CD4-positive, alpha-beta T cell (primary cell): ENCODE measurements around the gene MTX1. TPM values are rescaled to one million over a fixed set of nuclear protein-coding genes. Genes with fewer than 3 reads are reported as not detected.

Source experiments
- ATAC-seq: fragments of 200-7000 bp; cut with Tn5 transposase; one replicate; pipeline ENCODE4 v1.10.0; 2022; ENCODE audit warnings: mild to moderate bottlenecking; ENCODE audit not compliant: poor library complexity
- CTCF ChIA-PET: fragments of 350-600 bp; sonication (Branson Sonifier 250); formaldehyde crosslinking; loops from one replicate; lab custom pipeline; 2021; ENCODE audit warnings: antibody characterized with exemption, inconsistent platforms; lab: Charles Lee
- POLR2A ChIA-PET: fragments of 350-600 bp; sonication (Branson Sonifier 250); formaldehyde crosslinking; loops from one replicate; lab custom pipeline; 2021; ENCODE audit warnings: antibody characterized with exemption, inconsistent platforms; lab: Charles Lee
- DNase-seq, 14 experiments: peaks; one replicate each; pipeline ENCODE4 v3.0.0-alpha.2; 2013 to 2020; ENCODE audit warnings: mixed read lengths in 2 of 14
- H3K27ac ChIP-seq, 2 donors: one replicate each; pipeline versions ENCODE4 v1.5.1 to v1.7.0; 2013; ENCODE audit warnings: low read length in 2 of 2, low read depth in 1 of 2, mild to moderate bottlenecking in 1 of 2
- H3K27me3 ChIP-seq, 2 experiments: 1 replicate in 1 of 2; 2 replicates in 1 of 2; pipeline versions ENCODE4 v1.6.1 to v1.7.0; 2013; ENCODE audit warnings: low read length in 2 of 2, control low read depth in 1 of 2, mild to moderate bottlenecking in 1 of 2, moderate library complexity in 1 of 2; ENCODE audit not compliant: insufficient read depth in 2 of 2, control insufficient read depth in 1 of 2
- H3K36me3 ChIP-seq: one replicate; pipeline ENCODE4 v1.6.1; 2013; ENCODE audit warnings: low read length, control low read depth; ENCODE audit not compliant: insufficient read depth
- H3K4me1 ChIP-seq: one replicate; pipeline ENCODE4 v1.6.1; 2013; ENCODE audit warnings: low read length, control low read depth; ENCODE audit not compliant: insufficient read depth
- H3K4me3 ChIP-seq: one replicate; pipeline ENCODE4 v1.5.1; 2013; ENCODE audit warnings: mild to moderate bottlenecking, low read length, moderate library complexity
- H3K9me3 ChIP-seq, 2 experiments: 1 replicate in 1 of 2; 2 replicates in 1 of 2; pipeline versions ENCODE4 v1.6.1 to v1.7.0; 2013; ENCODE audit warnings: low read length in 2 of 2, mild to moderate bottlenecking in 2 of 2, control low read depth in 1 of 2, moderate library complexity in 1 of 2; ENCODE audit not compliant: control insufficient read depth in 1 of 2, insufficient read depth in 1 of 2
- H3K27ac Mint-ChIP-seq: one replicate; pipeline ENCODE4 v1.8.0; 2020; ENCODE audit warnings: mixed read lengths
- H3K27me3 Mint-ChIP-seq: one replicate; pipeline ENCODE4 v1.8.0; 2021; ENCODE audit warnings: mixed read lengths
- H3K36me3 Mint-ChIP-seq: one replicate; pipeline ENCODE4 v1.8.0; 2021; ENCODE audit warnings: low read depth, mixed read lengths
- H3K4me1 Mint-ChIP-seq: one replicate; pipeline ENCODE4 v1.8.0; 2021; ENCODE audit warnings: low read depth, mixed read lengths
- H3K4me3 Mint-ChIP-seq: one replicate; pipeline ENCODE4 v1.8.0; 2020; ENCODE audit warnings: mild to moderate bottlenecking, mixed read lengths
- H3K9me3 Mint-ChIP-seq: one replicate; pipeline ENCODE4 v1.8.0; 2020; ENCODE audit warnings: mixed read lengths
- intact Hi-C, 2 experiments: fragments of 100-400 bp; cut with DNase I in 1 of 2; cut with micrococcal nuclease in 1 of 2; formaldehyde crosslinking; loops; one replicate each; pipeline versions ENCODE4 v1.15.1 to v1.9.0; 2023 to 2025; cut with DNase I, micrococcal nuclease
- total RNA-seq, 174 experiments: library from RNA in 2 of 174; stranded (reverse) in 2 of 174; gene quantifications; one replicate each; pipeline ENCODE4 v1.2.3 and lab custom pipeline; 2021 to 2026
- TF ChIP-seq, protein P1 (sequence below): fragments of 200-600 bp; IDR thresholded peaks from one replicate; pipeline ENCODE4 v1.8.0; 2022; ENCODE audit warnings: antibody characterized with exemption, mild to moderate bottlenecking

The MTX1 gene
- total RNA-seq, 2 experiments from 2014 or later = 19.9 to 20.7 TPM

DNA sequence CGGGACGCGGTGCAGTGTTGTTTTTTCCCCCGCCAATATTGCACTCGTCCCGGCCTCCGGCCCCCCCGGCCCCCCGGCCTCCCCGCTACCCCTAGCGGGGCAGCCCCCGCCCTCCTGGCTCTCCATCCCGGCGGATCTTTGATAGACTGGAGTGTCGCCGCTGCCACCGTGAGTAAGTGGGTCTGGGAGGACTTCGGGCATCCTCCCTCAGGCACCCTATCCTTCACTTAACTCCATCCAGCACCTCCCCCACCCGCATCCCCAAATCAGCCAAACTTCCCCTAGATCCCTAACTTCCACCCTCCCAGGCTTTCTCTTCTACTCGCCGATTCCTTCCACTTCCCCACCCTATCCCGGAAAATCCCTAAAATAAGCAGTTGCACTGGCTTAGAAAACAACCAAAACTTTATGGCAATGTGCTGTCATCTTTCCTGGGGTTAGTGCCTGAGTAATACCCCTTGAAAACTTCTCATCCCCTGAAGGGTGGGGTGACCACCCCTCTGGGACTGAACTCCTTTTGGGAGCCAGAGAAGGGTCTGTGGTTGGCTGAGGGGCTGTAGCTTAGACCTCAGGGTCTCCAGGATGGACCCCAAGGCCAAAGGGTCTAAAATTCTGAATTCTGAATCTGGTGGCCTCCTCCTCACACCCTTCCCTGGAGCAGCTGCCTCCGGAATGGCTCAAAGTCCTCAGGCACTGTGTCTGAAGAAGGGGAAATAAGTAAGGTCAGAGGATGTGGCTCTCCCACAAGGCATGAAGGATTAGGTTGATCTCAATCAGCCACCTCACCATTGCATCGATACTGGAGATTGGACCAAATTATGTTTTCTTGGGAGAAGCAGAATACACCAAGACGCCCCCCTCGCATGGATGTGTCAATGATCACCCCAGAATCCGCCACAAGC is 13.0 kb upstream of the MTX1 start:
- TF ChIP-seq, protein P1, sequence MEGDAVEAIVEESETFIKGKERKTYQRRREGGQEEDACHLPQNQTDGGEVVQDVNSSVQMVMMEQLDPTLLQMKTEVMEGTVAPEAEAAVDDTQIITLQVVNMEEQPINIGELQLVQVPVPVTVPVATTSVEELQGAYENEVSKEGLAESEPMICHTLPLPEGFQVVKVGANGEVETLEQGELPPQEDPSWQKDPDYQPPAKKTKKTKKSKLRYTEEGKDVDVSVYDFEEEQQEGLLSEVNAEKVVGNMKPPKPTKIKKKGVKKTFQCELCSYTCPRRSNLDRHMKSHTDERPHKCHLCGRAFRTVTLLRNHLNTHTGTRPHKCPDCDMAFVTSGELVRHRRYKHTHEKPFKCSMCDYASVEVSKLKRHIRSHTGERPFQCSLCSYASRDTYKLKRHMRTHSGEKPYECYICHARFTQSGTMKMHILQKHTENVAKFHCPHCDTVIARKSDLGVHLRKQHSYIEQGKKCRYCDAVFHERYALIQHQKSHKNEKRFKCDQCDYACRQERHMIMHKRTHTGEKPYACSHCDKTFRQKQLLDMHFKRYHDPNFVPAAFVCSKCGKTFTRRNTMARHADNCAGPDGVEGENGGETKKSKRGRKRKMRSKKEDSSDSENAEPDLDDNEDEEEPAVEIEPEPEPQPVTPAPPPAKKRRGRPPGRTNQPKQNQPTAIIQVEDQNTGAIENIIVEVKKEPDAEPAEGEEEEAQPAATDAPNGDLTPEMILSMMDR = no peak
- Mint-ChIP-seq H3K36me3 (peaks cover 5% of the 10 kb centered on the region), H3K9me3 (no peaks in the 10 kb centered on the region), H3K27ac (peak overlapping the region; percentile 96), H3K4me3 (peak overlapping the region; percentile 74), H3K4me1 (peaks cover 27% of the 10 kb centered on the region), H3K27me3 (no peaks in the 10 kb centered on the region)
- Histone ChIP-seq H3K4me1 (peaks cover 38% of the 10 kb centered on the region), H3K36me3 (no peaks in the 10 kb centered on the region), H3K4me3 (peak overlapping the region; percentile 62), H3K27ac (no peak overlapping the region), H3K27me3 (no peaks in the 10 kb centered on the region), H3K9me3 (no peaks in the 10 kb centered on the region)
- no peak for ATAC-seq
- no peak for DNase-seq
- intact Hi-C loops = loop anchor here (1.0 to 2.0 kb wide), 3 partner anchors 11 to 19 kb away; partner anchors contain the start of gene MTX1 (in 1 of the 2)
- POLR2A ChIA-PET = interaction anchor here (1.0 to 2.6 kb wide), 6 partner anchors 11 to 78 kb away, joined by 3 to 31 read pairs (median 10); partner anchors contain the start of genes CLK2, KRTCAP2, SCAMP3 and TRIM46
- CTCF ChIA-PET = interaction anchor here (1.1 to 3.6 kb wide), 7 partner anchors 12 to 55 kb away, joined by 3 to 23 read pairs (median 9); partner anchors contain the start of genes KRTCAP2, MTX1 and THBS3

DNA sequence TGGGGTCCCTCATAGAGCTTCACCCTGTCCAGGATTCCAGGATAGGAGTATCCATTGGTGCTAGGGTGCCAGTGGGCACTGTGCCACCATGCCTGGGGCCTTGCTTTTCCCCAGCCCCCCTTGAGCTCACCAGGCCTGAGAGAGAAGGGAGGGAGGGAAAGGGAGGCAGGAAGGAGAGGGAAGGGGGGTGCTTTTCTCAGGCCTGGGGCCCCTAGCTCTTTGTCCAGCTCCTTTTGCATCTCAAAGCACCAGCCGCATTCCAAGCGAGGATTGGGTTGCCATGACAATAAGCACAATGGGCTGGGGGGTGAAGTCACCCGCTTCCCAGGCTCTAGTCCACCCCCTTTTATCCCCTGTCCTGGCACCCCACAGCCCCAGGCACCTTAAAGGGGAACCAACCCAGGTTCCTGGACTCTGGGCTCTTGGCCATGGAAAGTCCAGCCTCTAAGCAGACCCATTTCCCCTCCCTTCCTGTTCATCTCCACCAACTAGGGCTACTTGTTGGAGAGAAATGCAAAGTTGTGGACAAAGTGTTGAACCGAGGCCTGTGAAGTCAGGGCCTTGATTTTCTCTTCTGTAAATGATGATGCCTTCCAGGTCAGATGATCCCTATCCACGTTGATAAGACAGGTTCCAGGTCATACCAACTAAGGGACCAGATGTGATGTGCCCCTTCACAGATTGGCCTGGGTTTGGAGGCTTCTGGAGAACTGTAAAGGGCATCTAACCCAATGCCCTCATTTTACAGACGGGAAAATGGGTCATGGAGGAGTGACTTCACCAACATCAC is 12.2 kb upstream of the MTX1 start:
- Mint-ChIP-seq H3K36me3 (peaks cover 5% of the 10 kb centered on the region), H3K27ac (peak overlapping the region; percentile 96), H3K4me1 (peaks cover 27% of the 10 kb centered on the region), H3K27me3 (no peaks in the 10 kb centered on the region), H3K4me3 (peak overlapping the region; percentile 74), H3K9me3 (no peaks in the 10 kb centered on the region)
- Histone ChIP-seq H3K9me3 (no peaks in the 10 kb centered on the region), H3K27ac (no peak overlapping the region), H3K27me3 (no peaks in the 10 kb centered on the region), H3K36me3 (no peaks in the 10 kb centered on the region), H3K4me1 (peaks cover 38% of the 10 kb centered on the region), H3K4me3 (no peak overlapping the region)
- peak in 1 of 14 experiments; percentile 24 for DNase-seq
- ChIA-PET CTCF (no interaction called here), POLR2A (no interaction called here)
- TF ChIP-seq, protein P1 = no peak
- no peak for ATAC-seq
- intact Hi-C loops = no loop called here

DNA sequence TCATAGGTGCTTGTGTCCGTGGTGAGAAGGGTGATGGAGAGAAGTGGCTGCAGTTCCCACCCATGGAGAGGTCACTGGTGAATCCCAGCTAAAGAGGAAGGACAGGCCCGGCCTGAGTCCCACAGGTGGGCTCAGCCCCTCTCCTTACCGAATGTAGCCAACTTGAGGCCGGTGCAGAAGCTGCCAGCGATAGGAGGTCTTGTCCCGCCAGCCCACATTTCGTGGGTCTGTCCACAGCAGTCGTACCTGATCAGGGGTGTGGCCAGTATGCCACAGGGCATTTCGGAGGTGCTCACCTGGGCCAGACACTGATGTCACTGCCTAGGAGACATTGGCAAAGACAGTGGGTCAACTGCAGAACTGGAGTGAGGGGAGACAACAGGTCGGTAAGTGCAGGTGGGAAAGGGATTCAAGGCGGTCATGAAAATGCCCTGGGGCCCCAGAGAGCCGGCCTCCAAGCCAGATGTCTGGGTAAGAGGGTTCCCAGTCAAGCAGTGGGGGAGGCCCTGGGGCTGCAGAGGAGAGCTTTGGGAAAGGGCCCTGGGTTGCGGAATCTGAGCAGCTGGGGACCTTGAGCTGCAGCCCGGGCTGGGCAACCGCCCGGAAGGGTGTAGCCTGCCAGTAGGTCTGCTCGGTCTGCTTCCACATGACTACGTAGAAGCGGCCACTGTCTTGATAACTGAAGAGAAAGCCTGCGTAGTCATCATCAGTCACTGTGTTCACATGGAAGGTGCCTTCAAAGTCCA is 11.4 kb upstream of the MTX1 start:
- Histone ChIP-seq H3K27ac (no peak overlapping the region), H3K9me3 (no peaks in the 10 kb centered on the region), H3K27me3 (no peaks in the 10 kb centered on the region), H3K4me1 (peaks cover 35% of the 10 kb centered on the region), H3K36me3 (no peaks in the 10 kb centered on the region), H3K4me3 (no peak overlapping the region)
- DNase-seq = peak in 1 of 14 experiments; percentile 27
- Mint-ChIP-seq H3K4me1 (peaks cover 27% of the 10 kb centered on the region), H3K4me3 (no peak overlapping the region), H3K9me3 (no peaks in the 10 kb centered on the region), H3K27me3 (no peaks in the 10 kb centered on the region), H3K27ac (no peak overlapping the region), H3K36me3 (peaks cover 5% of the 10 kb centered on the region)
- no peak for ATAC-seq
- CTCF ChIA-PET = no interaction called here
- POLR2A ChIA-PET = no interaction called here
- TF ChIP-seq, protein P1 = no peak
- intact Hi-C loops = no loop called here
